HG02588 (cell line): ENCODE data around the gene PRRG1.
"Not testable (repeated sequence)": the region's sequence is repeated elsewhere in the genome, so short reads cannot be mapped to it uniquely, and the experiment has no call there.

Source experiments
- ATAC-seq: cut with Tn5 transposase; IDR thresholded peaks from one replicate; pipeline ENCODE4 v1.9.1; 2021; ENCODE audit warnings: mild to moderate bottlenecking, moderate library complexity; ENCODE audit not compliant: unreplicated experiment

PRRG1 gene

DNA sequence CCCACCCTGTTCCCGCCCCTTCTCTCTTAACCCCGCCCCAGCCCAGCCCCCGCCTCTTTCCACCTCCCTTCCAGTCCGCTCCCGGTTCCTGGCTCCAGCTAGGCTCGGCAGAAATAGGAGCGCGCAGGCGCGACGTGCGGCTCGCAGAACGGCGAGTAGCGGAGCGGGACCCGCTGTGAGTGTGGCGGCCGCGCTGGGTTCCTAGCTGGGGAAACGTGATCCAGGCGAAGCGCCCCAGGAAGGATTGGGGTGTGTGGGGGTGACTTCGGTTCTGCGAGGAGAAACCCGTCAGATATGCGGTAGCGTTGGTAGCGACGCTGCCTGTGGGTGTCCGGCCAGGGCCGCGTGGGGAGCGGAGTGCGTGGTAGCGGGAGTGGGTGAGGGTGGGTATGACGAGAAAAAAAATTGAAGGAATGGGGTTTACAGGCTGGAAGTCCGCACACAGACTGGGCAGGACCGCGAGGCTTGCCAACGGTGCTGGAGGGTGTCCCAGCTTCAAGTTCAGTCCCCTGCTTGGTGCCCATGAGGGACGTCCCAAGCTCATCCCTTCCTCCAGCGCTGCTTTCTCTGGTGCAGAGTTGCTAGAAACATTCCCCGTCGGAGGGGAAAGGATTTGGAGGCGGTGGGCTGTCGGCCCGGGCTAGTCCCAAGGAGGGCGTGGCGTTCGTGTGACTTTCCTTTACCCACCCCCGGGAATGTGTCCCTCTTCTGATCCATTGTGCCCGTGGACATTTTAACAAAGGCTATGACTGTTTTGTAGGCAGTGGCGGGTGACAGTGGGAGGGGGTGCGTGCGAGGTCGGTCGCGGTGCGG is at the start of gene PRRG1:
TSS of gene PRRG1 (plus strand) at position 144 of the 813 bp plus-strand sequence. CDS start 56,886 bp downstream, outside the sequence.
- ATAC-seq: no peak

DNA sequence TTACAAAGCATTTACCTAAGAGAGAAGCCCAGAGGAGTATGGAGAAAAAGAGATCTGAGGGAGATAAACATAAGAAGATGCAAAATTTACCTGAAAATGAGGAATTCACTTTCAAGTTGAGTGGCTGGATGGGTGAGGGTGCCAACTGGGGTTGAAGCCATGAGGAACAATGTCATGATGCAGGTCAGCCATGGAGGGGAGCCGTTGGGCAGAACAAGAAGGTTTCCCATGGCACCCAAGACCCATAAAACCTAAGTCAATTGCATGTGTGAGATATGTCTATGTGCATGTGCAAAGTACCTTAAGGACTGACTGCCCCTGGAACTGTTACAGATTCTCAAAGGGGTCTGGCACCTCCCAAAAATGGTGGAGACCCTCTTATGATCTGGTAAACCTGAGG is 46.6 kb upstream of the PRRG1 start:
- ATAC-seq: no peak

DNA sequence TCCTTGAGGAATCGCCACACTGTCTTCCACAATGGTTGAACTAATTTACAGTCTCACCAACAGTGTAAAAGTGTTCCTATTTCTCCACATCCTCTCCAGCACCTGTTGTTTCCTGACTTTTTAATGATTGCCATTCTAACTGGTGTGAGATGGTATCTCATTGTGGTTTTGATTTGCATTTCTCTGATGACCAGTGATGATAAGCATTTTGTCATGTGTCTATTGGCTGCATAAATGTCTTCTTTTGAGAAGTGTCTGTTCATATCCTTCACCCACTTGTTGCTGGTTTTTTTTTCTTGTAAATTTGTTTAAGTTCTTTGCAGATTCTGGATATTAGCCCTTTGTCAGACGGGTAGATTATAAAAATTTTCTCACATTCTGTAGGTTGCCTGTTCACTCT is 43.9 kb upstream of the PRRG1 start:
- not testable (repeated sequence) for ATAC-seq

DNA sequence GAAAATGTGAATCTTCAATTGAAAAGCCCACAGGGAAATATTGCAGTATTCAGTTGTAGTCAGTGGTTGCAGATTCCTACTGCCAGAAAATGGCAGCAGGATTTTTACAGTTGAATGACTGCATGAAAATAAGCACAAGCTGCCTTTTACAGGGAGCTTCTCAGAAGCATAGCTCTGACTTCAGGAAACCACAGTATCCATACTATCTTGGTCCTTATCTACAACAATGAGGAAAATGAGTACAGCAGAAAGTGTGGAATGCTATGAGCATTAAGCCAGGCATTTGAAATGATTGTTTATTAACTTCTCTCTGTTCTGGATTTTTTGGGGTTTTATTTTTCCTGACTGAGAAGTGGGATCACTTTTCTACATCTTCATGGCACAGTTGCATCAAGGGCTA is 34.6 kb upstream of the PRRG1 start:
- ATAC-seq: no peak

DNA sequence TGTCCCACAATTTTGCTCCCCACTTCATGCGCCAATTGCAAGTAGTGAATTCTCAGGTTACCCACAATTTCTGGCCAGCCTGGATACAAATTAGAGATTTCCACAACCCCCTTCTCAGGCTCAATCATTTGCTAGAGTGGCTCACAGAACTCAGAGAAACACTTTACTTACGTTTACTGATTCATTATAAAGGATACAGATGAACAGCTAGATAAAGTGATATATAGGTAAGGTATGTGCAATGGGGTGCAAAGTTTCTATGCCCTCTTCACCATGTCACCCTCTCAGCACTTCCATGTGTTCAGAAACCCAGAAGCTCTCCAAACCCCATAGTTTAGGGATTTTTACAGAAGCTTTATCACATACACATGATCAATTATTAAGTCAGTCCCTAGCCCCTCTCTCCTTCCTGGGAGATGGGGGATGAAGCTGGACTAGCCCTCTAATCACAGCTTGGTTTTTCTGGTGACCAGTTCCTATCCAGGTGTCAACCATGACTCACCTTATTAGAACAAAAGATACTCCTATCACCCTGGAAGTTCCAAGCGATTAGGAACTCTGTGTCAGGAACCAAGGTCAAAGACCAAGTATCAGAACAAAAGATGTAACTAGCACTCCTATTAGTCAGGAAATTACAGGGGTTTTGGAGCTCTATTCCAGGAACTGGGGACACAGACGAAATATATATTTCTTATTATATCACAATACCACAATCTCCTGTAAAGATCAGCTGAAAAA is 33.5 kb upstream of the PRRG1 start:
- ATAC-seq: no peak

DNA sequence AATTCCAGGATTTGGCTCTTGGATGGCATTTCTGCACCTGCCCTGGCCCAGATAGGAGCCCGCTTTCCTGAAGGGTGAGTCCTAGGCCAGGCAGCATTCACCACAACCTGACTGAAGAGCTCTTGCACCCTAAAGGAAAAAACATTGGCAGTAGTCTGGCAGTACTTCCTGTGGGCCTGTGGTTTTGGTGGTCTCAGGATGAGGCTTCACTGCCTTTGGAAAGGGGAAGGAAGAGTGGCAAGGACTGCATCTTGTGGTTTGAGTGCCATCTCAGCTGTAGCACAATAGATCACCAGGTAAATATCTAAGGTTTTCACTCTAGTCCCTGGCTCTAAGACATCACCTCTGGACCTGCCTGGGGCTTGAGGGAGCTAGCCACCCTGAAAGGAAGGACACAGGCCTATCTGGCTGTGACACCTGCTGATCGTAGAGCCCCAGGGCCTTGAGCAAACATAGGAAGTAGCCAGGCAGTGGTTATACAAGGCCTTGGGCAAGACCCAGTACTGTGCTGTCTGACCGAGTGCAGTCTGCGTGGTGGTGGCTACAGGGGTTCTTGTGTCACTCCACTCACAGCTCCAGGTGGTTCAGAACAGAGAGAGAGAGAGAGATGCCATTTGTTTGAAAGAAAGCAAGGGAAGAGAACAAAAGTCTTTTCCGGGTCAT is 28.5 kb upstream of the PRRG1 start:
- no peak for ATAC-seq

DNA sequence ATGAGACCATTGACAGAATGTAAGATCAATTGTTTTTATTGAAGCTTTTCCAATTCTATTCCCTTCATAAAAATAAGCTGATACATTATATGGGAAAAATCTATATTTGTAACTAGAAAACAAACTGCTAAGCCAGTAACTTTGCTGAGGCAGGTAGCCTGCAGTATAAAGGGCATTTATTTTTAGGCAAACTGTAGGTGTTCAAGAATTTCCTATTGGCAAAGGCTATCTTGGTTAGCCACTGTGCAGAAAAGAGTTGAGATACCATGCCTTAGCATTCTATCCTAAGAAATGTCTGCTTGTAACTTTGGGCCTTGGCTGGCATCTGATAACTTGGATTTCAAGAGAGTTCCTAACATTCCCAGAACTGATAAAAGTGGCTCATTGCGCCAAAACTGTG is 18.5 kb upstream of the PRRG1 start:
- ATAC-seq: no peak

DNA sequence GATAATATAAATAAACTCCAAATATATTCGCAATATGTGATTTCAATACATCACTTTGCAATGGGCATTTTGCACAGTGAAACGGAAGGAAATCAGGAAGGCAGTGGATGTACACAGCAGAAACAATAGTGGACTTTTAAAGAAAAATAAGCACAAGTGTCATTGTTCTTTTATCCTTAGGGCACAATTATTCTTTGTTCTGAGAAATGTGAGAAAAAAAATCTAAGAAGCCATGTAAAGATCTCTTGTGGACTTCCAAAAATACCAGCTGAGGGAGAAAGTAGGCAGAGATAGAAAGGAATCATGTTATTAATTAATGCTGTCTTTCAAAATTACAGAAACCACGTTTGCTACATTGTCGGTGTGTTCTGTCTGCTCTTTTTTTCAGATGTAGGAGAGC is 17.6 kb upstream of the PRRG1 start:
- ATAC-seq: no peak

DNA sequence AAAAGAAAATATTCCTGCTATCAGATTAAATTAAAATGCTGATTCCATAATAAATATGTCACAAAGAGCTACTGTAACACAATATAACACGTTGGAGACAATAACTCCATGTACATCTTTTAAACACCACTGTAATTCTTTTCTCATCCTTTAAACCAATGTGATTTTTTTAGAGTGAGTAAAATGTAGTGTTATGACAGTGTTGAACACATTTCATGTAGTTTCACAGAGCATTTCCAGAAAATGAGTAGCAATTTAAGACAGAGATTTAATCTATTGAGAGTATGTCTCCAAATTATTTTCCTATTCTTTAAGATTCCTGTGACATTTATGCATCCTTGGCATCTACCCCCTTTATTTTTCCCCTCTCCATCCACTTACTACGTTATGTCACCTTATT is 17.1 kb upstream of the PRRG1 start:
- no peak for ATAC-seq

DNA sequence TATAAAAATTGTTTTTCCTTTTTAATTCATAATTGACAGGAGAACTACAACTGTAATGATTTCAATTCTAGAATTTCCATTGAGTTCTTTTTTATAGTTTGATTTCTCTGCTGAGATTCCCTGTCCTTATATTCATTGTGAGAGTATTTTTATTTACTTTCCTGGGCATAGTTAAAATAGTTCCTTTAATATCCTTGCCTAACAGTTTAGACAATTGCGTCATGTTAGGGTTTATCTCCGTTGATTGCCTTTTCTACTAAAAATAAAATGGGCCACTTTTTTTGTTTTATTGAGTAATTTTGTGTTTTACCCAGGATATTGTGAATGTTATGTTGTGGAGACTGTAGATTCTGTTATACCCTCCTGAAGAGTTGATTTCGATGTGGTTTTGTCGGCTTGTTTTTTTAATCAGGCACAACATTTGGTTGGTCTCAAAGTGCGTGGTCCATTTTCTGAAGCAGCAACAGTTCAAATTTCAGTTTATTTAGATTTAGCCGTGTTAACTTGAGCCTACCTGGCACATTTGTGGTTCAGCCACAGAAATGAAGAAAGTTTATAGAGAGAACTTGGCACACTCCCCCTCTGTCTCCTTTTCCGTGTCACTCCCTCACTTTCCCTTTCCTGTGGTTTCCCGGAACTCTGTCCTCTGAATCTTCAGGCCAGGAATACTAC is 16.0 kb upstream of the PRRG1 start:
- ATAC-seq: no peak

DNA sequence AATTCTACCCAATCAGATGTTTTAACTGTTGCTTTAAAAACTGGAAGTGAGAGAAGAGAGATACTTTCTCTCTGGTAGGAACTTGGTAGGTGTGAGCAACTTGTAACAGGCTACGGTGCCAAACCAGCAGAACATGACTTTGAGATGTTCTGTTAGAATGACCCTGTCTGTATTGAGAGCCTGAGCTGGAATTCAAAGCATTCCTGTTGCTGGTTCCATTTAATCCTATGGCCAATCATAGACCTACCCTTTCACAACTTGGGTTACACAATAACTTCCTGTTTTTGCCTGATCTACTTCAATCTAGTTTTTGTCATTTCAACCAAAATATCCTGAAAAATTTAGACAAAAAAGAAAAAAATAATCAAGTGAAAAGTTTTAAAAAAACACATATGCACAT is 1.7 kb upstream of the PRRG1 start:
- ATAC-seq: no peak

DNA sequence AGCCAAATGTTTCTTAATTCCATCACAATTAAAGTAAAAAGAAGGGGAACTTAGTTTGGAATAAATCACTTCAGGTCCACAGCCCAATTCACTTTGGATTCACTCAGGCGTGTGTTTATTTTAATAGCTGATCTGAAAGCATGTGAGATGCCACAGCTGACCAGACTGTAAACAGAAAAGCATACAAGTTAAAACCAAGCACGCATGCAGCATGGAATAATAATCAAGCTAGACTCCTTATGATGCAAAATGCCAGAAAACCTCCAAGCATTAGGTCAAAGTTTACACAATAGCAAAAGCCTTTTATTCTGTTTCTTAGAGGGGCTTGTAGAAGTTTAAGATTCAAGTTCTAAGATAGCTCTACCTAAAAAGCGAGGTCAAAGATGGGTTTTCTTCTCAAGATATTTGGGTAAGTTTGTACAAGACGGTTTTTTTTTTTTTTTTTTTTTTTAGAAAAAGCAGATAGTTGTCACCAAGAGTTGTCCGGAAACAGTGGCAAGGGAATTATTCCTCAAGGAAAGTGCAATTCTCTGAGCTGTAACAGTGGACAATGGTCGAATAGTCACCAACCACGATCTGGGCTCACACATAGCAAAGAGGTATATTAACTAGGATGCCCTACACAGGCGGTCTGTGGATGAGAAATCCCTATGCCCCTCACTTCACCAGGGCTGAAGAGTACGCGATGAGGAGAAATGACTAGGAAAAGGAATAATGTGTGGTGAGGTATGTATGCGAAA is 763 bp upstream of the PRRG1 start:
- ATAC-seq: no peak

DNA sequence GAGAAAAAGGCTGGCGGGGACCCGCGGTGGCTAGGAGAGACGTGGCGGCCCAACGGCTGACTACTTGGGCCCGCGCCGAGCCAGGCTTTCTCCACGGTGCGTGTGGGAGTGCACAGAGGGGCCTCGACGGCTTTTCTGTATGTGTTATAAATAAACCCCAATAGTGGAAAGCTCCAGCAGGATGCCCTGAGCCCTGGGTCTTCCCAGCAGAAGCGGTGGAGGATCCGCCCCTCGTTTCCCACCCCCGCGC is 268 bp upstream of the PRRG1 start:
- ATAC-seq: no peak

DNA sequence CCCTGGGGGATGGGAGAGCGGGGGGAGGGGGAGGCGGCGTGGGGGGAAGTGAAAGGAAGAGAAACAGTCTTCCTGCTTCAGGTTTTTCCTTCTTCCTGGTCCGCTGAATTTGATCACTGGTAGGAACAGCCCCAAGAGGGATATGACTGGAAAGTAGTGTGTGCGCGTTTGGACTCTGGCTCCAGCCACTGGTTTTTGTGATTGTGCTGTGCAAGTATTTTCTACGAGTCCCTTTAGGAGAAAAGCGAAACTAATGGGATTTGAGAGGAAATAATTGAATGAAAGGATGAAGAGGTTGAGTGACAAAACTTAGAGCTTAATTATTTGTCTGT is 836 bp downstream of the PRRG1 start:
- no peak for ATAC-seq

DNA sequence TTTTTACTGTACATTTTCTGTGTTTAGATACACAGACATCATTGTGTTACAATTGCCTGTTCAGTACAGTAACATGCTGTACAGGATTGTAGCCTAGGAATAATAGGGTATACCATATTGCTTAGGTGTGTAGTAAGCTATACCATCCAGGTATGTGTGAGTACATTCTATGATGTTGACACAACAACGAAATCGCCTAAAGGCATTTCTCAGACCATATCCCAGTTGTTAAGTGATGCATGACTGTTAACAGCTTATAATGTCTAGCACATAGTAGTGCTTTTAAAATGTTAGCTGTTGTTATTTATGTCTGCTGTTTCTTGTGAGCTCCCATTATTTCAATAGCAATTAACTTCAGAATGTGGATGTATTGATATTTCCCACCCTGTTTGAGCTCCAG is 4.5 kb downstream of the PRRG1 start:
- no peak for ATAC-seq

DNA sequence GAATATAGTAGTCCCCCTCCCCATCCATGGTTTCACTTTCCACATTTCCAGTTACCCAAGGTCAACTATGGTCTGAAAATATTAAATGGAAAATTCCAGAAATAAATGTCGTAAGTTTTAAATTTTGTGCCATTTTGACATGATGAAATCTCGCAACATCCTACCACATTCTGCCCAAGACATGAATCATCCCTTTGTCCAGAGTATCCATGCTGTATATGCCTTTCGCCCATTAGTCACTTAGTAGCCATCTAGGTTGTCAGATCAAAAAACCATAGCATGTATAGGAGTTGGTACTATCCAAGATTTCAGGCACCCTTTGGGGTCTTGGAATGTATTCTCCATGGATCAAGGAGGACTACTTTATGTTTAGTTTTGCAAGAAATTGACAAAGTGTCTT is 8.3 kb downstream of the PRRG1 start:
- ATAC-seq: no peak

DNA sequence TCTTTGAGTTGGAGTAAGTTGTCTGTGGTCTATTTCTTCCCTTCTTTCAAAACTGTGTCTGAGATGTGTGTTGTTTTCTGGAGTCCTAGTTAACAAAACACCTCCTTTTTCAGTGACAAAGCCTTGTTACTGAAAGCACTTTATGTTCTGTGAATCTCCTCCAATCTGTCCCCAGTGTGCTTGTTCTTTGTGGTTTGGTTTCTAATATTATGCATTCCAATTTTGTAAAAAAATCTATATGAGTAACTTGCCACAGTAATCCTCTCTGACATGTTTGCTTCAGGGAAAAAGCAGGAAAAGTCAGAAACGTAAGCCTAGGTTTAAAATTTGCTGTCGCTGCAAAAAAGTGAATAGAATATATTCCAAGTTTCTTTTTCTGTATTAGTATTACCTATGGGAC is 12.4 kb downstream of the PRRG1 start:
- ATAC-seq: no peak

DNA sequence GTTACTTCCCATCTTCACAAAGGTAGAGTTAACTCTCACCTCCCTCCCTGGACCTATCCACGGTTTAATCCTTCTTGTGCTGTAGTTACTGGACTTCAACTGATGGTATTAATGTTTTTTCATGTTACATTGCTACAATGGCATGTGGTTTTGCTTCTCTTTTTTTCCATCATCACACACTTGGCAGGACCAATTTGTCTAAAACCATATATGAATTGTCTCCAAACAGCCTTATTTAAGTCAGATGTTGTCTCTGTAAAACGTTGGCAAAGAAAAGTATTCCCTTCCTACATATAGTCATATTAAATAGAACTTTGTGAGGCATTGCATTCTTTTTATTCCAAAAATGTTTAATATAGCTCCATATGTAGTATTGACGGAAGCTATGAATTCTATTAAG is 15.5 kb downstream of the PRRG1 start:
- ATAC-seq: no peak

DNA sequence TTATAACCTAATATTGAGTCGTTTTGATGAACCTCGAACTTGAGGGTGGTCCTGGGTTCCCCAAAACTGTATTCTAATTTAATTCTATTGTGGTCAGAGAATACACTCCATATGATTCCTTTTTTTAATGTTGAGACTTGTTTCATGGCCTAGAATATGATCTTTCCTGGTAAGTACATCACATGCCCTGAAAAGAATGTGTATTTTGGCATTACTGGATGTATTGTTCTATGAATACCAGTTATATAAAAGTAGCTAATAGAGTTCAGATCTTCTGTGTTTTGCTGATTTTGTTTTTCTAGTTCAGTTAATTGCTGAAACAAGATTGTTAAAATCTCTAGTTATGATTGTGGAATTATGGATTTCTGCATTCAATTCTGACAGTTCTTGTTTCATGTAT is 18.8 kb downstream of the PRRG1 start:
- ATAC-seq: no peak

DNA sequence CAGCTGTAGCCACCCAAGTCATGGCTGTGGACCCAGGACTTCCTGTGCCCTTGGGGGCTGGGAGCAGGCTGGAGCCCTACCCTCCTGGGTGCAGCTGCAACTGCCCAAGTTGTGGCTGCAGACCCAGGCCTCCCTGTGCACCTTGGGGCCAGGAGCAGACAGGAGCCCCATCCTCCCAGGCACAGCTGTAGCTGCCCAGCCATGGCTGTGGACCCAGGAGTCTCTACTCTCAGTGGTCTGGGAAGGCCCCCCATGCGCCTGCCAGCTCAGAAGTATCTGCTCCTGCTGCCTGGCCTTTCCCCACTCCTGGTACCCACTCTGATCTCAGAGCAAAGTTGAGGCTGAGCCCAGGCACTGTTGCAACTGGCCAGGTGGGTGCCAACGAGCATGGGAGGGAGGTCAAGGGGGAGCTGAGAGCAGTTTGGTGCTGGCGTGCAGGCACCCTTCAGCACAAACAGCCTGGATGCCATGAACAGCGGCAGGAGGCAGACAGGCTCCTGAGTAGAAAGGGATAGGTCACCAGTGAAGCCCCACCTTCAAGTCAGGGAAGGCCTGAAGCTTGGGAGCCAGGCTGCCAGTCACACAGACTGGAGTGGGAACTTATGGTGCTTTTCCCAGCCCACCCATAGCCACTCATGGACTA is 21.5 kb downstream of the PRRG1 start:
- no peak for ATAC-seq

DNA sequence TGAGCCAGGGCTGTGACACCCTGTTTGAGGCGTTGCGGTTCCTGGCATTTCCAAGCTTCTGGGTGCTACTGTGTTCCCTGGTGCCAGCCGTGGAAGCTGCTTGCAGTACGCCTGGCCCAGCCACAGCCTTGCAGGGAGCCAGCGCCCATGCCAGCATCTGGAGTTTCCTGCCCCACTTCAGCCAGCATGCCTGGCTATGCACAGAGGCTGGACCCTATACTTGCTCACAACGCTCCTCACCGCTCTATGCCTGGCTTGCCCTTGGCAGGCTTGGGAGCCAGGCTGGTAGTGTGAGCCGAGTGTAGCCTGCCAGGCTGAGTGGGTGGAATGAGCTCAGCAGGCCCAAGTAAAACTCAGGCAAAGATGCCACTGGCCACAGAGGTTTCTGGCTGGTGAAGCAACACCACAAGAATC is 22.4 kb downstream of the PRRG1 start:
- no peak for ATAC-seq
